H9 (cell line): ENCODE results near the gene GPHN. TPM values are rescaled to one million over a fixed set of nuclear protein-coding genes. Genes with fewer than 3 reads are reported as not detected.

Experiments
- DNase-seq: peaks from one replicate; pipeline ENCODE4 v3.0.0-alpha.2; 2017
- H2AFZ ChIP-seq: one replicate; pipeline ENCODE4 v1.6.1; 2013; ENCODE audit warnings: mild to moderate bottlenecking, low read length, control low read depth, moderate library complexity
- H2AK5ac ChIP-seq: 2 replicates; pipeline ENCODE4 v1.6.1; 2013; ENCODE audit warnings: low read length, control low read depth, mixed read lengths; ENCODE audit not compliant: insufficient read length
- H2BK120ac ChIP-seq: one replicate; pipeline ENCODE4 v1.6.1; 2013; ENCODE audit warnings: low read depth, mild to moderate bottlenecking, low read length, control low read depth, inconsistent platforms; ENCODE audit not compliant: poor library complexity, severe bottlenecking
- H2BK12ac ChIP-seq: 2 replicates; pipeline ENCODE4 v1.6.1; 2013; ENCODE audit warnings: low read length, control low read depth, mixed read lengths, low read depth; ENCODE audit not compliant: insufficient read length
- H2BK15ac ChIP-seq: 2 replicates; pipeline ENCODE4 v1.6.1; 2013; ENCODE audit warnings: low read depth, low read length, control low read depth
- H2BK20ac ChIP-seq: one replicate; pipeline ENCODE4 v1.6.1; 2013; ENCODE audit warnings: low read depth, mild to moderate bottlenecking, low read length, control low read depth, inconsistent platforms; ENCODE audit not compliant: poor library complexity, severe bottlenecking
- H2BK5ac ChIP-seq: 2 replicates; pipeline ENCODE4 v1.6.1; 2013; ENCODE audit warnings: low read length, control low read depth, mixed read lengths; ENCODE audit not compliant: insufficient read length
- H3K14ac ChIP-seq: 2 replicates; pipeline ENCODE4 v1.6.1; 2013; ENCODE audit warnings: low read length, control low read depth; ENCODE audit not compliant: insufficient read depth
- H3K18ac ChIP-seq: 2 replicates; pipeline ENCODE4 v1.6.1; 2013; ENCODE audit warnings: low read depth, mild to moderate bottlenecking, mixed read lengths, low read length, control low read depth; ENCODE audit not compliant: insufficient read length
- H3K23ac ChIP-seq: 2 replicates; pipeline ENCODE4 v1.6.1; 2013; ENCODE audit warnings: low read length, control low read depth, mixed read lengths, low read depth; ENCODE audit not compliant: insufficient read length
- H3K23me2 ChIP-seq: 2 replicates; pipeline ENCODE4 v1.6.1; 2013; ENCODE audit warnings: low read depth, mild to moderate bottlenecking, mixed read lengths, low read length, control low read depth; ENCODE audit not compliant: insufficient read length, poor library complexity, severe bottlenecking
- H3K27ac ChIP-seq: 2 replicates; pipeline ENCODE4 v1.5.1; 2013; ENCODE audit warnings: low read length, control low read depth, mixed read lengths, low read depth; ENCODE audit not compliant: insufficient read length
- H3K27me3 ChIP-seq: 2 replicates; pipeline ENCODE4 v1.6.1; 2013; ENCODE audit warnings: low read length, control low read depth, inconsistent platforms; ENCODE audit not compliant: insufficient read depth
- H3K4ac ChIP-seq: 2 replicates; pipeline ENCODE4 v1.6.1; 2013; ENCODE audit warnings: low read depth, mild to moderate bottlenecking, control low read depth, inconsistent platforms, low read length, moderate library complexity
- H3K4me1 ChIP-seq: 2 replicates; pipeline ENCODE4 v1.6.1; 2013; ENCODE audit warnings: low read length, control low read depth, inconsistent platforms; ENCODE audit not compliant: insufficient read depth
- H3K4me2 ChIP-seq: 2 replicates; pipeline ENCODE4 v1.6.1; 2013; ENCODE audit warnings: low read length, control low read depth, mixed read lengths; ENCODE audit not compliant: insufficient read length, insufficient read depth
- H3K56ac ChIP-seq: 2 replicates; pipeline ENCODE4 v1.6.1; 2013; ENCODE audit warnings: low read depth, mild to moderate bottlenecking, mixed read lengths, low read length, control low read depth; ENCODE audit not compliant: insufficient read length
- H3K79me1 ChIP-seq: 2 replicates; pipeline ENCODE4 v1.6.1; 2013; ENCODE audit warnings: low read depth, mild to moderate bottlenecking, moderate library complexity, low read length, control low read depth, inconsistent platforms; ENCODE audit not compliant: insufficient read depth, poor library complexity, severe bottlenecking
- H3K79me2 ChIP-seq: 2 replicates; pipeline ENCODE4 v1.6.1; 2013; ENCODE audit warnings: low read length, control low read depth, inconsistent platforms; ENCODE audit not compliant: insufficient read depth
- H3K9ac ChIP-seq: 2 replicates; pipeline ENCODE4 v1.6.1; 2013; ENCODE audit warnings: low read length, control low read depth, mixed read lengths; ENCODE audit not compliant: insufficient read length; ENCODE audit errors: extremely low read depth
- H3K9me3 ChIP-seq: one replicate; pipeline ENCODE4 v1.6.1; 2013; ENCODE audit warnings: low read depth, low read length, inconsistent platforms; ENCODE audit not compliant: control insufficient read depth
- H3T11ph ChIP-seq: one replicate; pipeline ENCODE4 v1.6.1; 2013; ENCODE audit warnings: mild to moderate bottlenecking, low read length, control low read depth, inconsistent platforms
- H4K20me1 ChIP-seq: one replicate; pipeline ENCODE4 v1.6.1; 2013; ENCODE audit not compliant: control insufficient read depth, insufficient read length, insufficient read depth
- H4K5ac ChIP-seq: 2 replicates; pipeline ENCODE4 v1.6.1; 2013; ENCODE audit warnings: low read depth, mild to moderate bottlenecking, mixed read lengths, low read length, control low read depth; ENCODE audit not compliant: insufficient read length
- H4K8ac ChIP-seq: replicated peaks from 2 replicates; pipeline ENCODE4 v1.6.1; 2013; ENCODE audit warnings: low read length, control low read depth, mixed read lengths, low read depth; ENCODE audit not compliant: insufficient read length
- H4K91ac ChIP-seq: 2 replicates; pipeline ENCODE4 v1.6.1; 2013; ENCODE audit warnings: low read depth, mild to moderate bottlenecking, moderate library complexity, mixed read lengths, low read length, control low read depth; ENCODE audit not compliant: insufficient read length
- H3K27ac Mint-ChIP-seq, 3 experiments: 2 replicates in 2 of 3; 3 replicates in 1 of 3; pipeline ENCODE4 v1.8.0; 2020 to 2021; ENCODE audit warnings: mixed read lengths in 3 of 3, mild to moderate bottlenecking in 1 of 3, moderate library complexity in 1 of 3
- H3K27me3 Mint-ChIP-seq: 2 replicates; pipeline ENCODE4 v1.8.0; 2021; ENCODE audit warnings: low read depth, mild to moderate bottlenecking, moderate library complexity, mixed read lengths
- H3K36me3 Mint-ChIP-seq, 3 experiments: 2 replicates in 2 of 3; 3 replicates in 1 of 3; pipeline ENCODE4 v1.8.0; 2020 to 2021; ENCODE audit warnings: low read depth in 3 of 3, mixed read lengths in 3 of 3; ENCODE audit not compliant: insufficient read depth in 1 of 3
- H3K4me1 Mint-ChIP-seq, 2 experiments: 2 replicates each; pipeline ENCODE4 v1.8.0; 2020; ENCODE audit warnings: mixed read lengths in 2 of 2
- H3K4me3 Mint-ChIP-seq, 2 experiments: 2 replicates in 1 of 2; 3 replicates in 1 of 2; pipeline ENCODE4 v1.8.0; 2020 to 2021; ENCODE audit warnings: mild to moderate bottlenecking in 2 of 2, mixed read lengths in 2 of 2, moderate library complexity in 1 of 2
- H3K9me3 Mint-ChIP-seq, 2 experiments: 2 replicates in 1 of 2; 3 replicates in 1 of 2; pipeline ENCODE4 v1.8.0; 2020; ENCODE audit warnings: mild to moderate bottlenecking in 2 of 2, mixed read lengths in 2 of 2, moderate library complexity in 1 of 2
- WGBS: extraction: QIAGEN DNeasy Blood & Tissue Kit; methylation state at CpG from one replicate; pipeline ENCODE4 v1.1.7; 2013; ENCODE audit warnings: missing lambda C conversion rate, low lambda C conversion rate, mixed read lengths; ENCODE audit not compliant: insufficient read length; ENCODE audit errors: extremely low coverage; 5-methylcytosine and 5-hydroxymethylcytosine counted together
- total RNA-seq: library from RNA; stranded (reverse); gene quantifications from 2 replicates; pipeline ENCODE4 v1.2.1, GENCODE V29; 2021
- TF ChIP-seq, protein P1 (sequence below): fragments of 200-600 bp; sonication (generic); conservative IDR thresholded peaks from 3 replicates; pipeline ENCODE4 v1.8.0; 2021; ENCODE audit warnings: antibody characterized with exemption, mild to moderate bottlenecking

The GPHN gene
- total RNA-seq, 1 experiment from 2014 or later: 16.1 TPM

- DNase-seq: no peak
- Histone ChIP-seq H3K18ac (no peak overlapping the region), H2BK120ac (no peak overlapping the region), H3K56ac (no peak overlapping the region), H4K20me1 (no peaks in the 10 kb centered on the region), H3K9me3 (no peaks in the 10 kb centered on the region), H3K4me2 (no peak overlapping the region), H2BK20ac (no peak overlapping the region), H2AFZ (no peak overlapping the region), H3K14ac (no peak overlapping the region), H3K79me2 (no peaks in the 10 kb centered on the region; the same call in 1 of the 2 replicates), H3K23me2 (peaks cover 14% of the 10 kb centered on the region), H3K9ac (no peak overlapping the region), H2BK12ac (no peak overlapping the region), H3K4ac (no peak overlapping the region), H3K79me1 (no peaks in the 10 kb centered on the region), H3K4me1 (no peaks in the 10 kb centered on the region), H4K8ac (no peak overlapping the region), H2BK5ac (no peak overlapping the region), H3K23ac (no peak overlapping the region), H3K27me3 (no peaks in the 10 kb centered on the region; the same call in 1 of the 2 replicates), H4K5ac (no peak overlapping the region), H3K27ac (no peak overlapping the region), H3T11ph (no peak overlapping the region), H4K91ac (no peak overlapping the region), H2AK5ac (no peak overlapping the region), H2BK15ac (no peak overlapping the region)
- TF ChIP-seq, protein P1, sequence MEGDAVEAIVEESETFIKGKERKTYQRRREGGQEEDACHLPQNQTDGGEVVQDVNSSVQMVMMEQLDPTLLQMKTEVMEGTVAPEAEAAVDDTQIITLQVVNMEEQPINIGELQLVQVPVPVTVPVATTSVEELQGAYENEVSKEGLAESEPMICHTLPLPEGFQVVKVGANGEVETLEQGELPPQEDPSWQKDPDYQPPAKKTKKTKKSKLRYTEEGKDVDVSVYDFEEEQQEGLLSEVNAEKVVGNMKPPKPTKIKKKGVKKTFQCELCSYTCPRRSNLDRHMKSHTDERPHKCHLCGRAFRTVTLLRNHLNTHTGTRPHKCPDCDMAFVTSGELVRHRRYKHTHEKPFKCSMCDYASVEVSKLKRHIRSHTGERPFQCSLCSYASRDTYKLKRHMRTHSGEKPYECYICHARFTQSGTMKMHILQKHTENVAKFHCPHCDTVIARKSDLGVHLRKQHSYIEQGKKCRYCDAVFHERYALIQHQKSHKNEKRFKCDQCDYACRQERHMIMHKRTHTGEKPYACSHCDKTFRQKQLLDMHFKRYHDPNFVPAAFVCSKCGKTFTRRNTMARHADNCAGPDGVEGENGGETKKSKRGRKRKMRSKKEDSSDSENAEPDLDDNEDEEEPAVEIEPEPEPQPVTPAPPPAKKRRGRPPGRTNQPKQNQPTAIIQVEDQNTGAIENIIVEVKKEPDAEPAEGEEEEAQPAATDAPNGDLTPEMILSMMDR: no peak
- Mint-ChIP-seq H3K36me3 (no peaks in the 10 kb centered on the region; a peak in 1 of 7 replicates), H3K27ac (no peak overlapping the region), H3K9me3 (no peaks in the 10 kb centered on the region; a peak in 1 of 5 replicates), H3K4me1 (peaks cover 13 to 14% of the 10 kb centered on the region in 2 experiments; a peak in 3 of 4 replicates), H3K27me3 (peaks cover 34% of the 10 kb centered on the region), H3K4me3 (peak overlapping the region; percentile 89 to 92)
- WGBS: no CpG with 5 or more reads among the region's 4 CpGs
These were observed 1.9 kb downstream of the GPHN start for GRCh38 chr14:66509874-66510273.
